ENCODE results near the gene MEIKIN.

The MEIKIN gene, protein sequence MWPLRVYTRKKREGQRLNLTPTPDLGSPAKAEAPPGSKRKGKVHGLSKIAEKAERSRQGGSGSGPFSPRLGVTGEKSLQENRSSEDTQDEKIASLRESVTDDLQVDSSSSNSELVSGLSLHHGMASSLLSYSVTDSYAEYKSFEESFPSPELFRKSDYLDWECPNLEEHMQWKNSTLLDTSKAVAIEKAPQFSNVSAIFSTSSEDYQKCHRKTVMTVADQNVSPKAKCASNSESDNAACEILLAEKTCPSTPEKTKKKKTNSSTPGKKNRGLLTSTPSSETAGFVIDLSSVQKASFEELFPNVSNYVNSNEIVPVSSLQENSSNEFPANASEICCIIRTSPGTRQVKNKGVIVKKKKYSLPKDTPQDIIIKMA

DNA sequence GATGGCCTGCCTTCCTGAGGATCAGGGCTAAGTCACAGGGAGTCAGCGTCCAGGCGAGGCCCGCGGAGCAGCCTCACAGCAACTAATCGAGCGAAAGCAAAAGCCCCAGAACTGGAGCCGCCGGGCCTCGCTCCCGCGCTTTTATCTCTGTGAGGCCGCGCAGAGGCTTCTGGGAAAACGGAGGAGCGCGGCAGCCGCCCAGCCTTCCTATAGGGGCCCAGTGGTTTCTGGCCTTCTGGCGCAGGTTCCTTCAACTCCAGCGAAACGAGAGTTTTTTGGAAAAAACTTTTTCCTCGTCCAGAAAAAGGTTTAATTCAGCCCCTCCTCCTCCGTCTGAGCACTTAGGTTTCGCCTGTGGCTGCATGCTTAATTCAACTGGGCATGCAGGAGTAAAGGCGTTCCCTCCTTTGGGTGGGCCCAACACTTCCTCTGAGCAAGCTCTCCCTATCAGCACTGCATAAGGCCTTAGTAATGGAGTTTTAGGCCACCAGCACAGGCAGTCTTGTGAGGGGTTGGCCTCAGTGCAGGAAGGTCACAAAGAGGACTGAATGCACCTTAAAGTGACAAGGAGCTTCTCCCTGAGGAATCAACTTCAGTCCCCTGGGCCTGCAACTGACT, at the start of gene MEIKIN:
Gene MEIKIN, minus strand, starts transcription at position 113 of the 618 bp plus-strand sequence. CDS start 158 bp downstream, outside the sequence.
- no peak for DNase-seq (ENCODE audit: low read depth in 3 of 3)

DNA sequence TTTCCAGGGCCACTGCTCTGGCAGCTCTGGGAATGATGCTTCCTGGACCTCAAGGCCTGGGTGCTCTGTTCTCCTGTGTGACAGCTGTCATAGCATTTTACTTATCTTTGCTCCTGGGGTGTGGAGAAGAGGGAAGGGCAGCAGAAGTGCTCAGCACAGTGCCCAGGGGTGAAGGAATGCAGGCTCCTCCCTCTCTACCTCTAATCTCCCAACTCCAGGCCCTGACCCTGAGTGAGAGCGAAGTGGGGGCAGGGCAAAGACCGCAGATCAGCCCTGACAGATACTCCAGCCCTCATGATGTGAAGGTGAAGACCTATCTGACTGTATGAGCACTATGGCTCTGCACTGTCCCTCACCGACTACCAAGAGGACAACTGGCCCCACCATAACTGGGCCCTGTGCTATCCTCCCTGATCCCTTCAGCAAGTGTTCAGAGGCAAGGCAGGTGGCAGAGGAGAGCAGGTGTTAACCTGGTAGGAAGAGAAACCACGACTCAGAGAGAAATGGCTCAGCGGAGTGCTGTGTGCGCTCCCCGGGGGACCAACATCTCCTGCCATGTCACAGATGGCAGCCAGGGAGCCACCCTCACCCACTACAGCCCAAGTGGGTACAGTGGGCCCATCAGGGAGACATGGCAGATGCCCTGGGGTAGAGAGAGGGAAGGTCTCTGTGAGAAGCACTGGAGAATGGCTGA, 49.2 kb upstream of the MEIKIN start:
- no peak for DNase-seq (ENCODE audit: low read depth in 3 of 3)

DNA sequence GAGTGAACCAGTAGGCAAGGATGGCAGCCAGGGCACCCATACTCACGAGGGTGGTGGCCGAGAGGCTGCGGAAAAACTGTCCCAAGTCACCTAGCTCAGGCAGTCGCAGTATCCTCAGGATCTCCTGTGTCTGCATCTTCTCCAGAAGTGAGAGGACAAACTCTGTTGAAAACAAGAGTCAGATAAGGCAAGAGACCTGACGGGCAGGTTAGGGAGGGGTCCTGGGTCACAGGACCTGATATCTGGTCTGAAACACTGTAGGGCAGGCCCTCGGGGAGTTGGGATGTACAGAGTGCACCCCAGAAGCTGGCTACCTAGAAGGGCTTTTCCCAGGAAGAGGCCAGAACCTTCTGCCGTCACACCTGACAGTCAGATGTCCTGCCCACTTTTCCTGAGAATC, 48.6 kb upstream of the MEIKIN start:
- no peak for DNase-seq (ENCODE audit: low read depth in 3 of 3)

DNA sequence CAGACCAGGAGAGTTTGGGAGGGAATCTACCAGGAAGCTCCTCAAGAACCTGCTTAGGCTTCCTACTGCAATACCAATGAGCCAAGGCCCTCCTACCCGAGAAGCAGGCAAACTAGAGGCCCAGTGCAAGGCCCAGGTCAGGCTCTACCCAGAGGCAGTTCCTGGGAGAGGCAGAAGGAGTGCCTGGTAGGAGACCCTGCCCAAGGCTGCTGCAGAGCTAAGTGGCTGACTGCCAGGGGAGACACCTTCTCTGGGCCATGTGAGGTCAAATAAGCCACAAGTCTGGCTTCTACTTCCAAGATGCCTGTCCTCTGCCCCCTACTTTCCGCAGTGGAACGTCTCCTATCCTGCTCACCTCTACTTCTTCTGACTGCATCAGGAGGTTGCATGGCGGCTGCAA, 48.2 kb upstream of the MEIKIN start:
- no peak for DNase-seq (ENCODE audit: low read depth in 3 of 3)

DNA sequence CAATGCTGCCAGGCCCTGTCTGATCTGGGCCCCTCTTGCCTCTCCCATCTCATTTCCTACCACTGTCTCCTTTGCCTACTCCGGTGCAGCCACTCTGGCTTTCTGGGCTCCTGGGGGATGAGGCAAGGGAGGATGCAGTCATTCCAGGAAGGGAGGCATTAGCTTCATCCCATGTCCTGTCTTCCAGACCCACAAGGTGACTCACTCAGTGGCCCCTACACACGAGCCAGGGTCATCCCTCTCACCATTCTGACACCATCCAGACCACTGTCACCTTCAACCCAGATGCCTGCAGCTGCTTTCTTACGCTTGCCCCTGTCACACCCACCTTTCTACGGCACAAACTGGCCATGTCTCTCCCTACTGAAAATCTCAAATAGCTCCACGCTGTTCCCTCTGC, 46.9 kb upstream of the MEIKIN start:
- no peak for DNase-seq (ENCODE audit: low read depth in 3 of 3)

DNA sequence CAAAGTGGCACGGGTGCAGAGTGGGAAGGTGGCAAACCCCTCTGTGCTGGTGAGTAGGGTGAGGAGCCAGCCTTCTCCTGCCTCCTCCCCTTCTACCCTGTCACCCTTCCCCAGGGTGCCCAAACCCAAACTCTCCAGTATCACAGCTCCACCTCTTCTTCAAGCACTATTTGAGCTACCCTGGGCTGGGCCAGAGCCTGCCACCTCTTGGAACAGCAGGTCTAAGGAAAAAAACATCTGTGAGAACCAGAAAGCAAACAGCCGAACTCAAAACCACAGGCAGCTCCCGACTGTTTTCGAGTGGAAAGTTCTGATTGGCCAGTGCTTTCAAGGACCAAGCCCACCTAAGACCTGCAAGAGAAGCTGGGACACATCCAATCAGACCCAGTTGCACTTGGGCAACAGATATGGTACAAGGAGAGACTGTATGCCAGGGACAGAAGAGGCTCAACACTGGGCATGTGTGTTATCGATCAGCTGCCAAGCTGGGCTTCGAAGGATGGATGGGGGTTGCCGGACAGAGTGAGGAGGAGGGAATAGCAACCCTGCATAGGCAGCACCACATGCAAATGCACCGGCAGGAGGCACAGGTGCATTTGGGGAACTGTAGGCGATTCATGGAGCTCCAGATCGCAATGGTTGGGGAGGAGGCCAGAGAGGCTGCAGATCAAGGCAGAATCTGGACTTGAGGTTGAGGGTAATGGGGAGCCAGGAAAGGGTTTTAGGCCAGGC, 46.3 kb upstream of the MEIKIN start:
- no peak for DNase-seq (ENCODE audit: low read depth in 3 of 3)

DNA sequence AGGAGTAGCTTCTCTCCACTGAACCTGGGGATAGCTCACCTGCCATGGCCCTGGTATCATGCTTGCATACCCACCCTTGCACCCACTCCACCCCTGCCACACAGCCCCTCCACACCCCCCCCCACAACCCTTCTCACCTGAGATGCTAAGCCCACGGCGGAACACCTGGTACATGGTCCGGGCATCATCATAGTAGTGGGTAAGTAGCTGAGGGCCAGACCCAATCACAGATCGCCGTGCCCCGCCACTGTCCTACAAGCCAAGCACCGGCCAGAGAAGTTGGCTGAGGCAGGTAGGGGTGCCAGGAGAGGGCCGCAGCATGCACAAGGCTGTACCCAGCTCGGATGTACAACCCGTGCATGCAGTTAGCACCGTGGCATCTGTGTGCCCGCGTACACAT, 45.3 kb upstream of the MEIKIN start:
- DNase-seq (ENCODE audit: low read depth in 3 of 3), result no peak

DNA sequence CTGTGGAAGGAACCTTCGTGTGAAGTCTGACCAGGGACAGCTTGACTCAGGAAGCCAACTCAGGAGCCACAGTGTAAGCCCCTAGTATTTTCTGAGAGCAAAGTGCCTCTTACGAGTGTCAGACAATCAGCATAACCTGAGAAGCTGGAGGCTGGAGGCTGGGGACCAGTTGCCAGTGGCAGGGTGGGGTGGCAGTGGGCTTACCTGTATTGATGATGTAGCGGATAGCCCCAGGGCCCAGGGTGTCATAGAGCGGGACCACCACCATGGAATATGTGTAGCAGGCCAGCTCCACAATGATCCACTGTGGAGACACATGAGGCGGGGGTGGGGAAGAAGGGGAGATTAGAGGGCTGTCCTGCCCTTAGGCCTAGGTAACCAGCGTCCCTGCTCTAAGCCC, 43.1 kb upstream of the MEIKIN start:
- DNase-seq (ENCODE audit: low read depth in 3 of 3), result no peak

DNA sequence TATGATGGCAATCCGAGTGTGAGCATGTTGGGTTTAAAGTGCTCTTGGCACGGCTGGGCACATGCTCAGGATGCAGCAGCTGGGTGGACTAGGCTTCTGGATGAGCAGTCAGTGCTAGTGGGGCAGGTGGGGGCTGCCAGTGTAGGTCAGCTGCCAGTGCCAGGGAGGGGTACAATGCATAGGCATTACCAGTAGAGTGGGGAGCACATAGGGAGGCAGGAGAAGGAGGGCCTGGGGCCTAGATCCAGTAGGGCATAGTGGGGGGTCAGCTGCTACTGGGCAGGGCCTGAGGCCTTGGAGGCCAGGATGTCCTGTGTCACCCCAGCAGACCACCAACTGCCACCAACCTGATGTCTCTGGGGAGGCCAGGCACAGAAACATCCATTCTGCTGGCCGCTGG, 41.8 kb upstream of the MEIKIN start:
- DNase-seq (ENCODE audit: low read depth in 3 of 3), result no peak

DNA sequence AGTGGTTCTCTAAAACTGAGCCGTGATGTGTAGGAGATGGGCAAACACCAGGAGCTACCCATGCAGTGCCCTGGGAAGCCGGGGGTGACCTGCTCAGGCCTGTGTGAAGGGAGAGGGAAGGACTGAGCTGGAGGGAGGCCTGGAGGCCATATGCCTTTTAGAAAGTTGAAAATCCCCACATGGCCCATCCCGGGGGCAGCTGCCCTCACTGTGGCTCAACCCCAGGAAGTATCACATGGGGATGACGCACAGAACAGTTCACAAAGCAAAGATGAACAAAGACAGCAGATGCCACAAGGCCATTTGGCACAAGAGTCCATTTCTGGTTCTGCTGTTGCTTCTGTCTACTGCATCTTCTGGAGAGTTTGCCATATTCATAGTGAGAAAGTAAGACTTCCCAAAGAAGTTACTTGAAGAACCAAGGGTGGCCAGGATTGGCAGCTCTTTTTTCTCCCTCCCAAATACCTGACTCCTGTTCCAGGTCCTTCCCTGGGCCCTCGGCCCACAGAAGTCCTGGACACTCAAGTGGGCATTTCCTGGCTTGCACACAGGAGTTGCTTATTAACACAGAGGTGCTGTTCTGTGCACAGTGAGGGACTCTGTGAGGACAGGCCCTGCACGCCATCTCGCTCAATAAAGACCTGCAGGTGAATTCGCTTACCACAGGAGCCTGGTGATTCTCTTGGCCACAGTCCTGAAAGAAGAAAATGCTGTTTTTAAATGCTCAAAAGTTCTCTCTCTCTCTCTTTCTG, 40.9 kb upstream of the MEIKIN start:
- DNase-seq (ENCODE audit: low read depth in 3 of 3), result no peak

DNA sequence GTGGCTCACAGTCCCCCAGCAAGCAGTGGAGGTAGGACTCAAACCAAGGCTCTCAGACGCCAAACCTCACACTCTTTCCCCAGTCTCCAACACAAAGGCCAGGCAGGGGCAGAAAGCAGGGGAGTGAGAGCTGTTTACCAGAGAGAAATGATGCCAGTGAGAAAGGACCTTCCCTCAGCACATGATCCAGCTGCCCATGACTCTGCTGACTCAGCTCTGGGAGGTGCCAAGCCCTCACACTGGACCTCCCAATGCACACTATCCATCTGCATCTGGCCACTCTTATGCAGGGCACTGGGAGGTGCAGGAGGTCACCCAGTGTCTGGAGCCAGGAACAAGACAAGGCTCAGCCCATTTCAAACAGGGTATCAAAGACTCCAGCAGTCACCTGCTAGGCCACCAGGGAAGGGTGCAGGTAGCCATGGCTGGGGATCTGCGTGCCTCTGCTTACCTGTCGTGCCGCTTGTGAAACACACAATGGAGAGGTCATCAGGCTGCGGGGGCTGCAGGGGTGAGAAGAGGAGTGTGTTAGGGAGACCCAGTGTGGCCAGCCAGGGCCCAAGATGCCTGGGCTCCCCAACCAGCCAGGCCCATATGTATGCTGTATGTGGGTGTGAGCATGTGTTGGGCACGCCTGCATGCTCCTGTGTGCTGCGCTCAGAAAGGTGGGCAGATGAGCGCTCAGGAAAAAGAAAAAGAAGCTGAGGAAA, 39.6 kb upstream of the MEIKIN start:
- DNase-seq (ENCODE audit: low read depth in 3 of 3), result no peak

DNA sequence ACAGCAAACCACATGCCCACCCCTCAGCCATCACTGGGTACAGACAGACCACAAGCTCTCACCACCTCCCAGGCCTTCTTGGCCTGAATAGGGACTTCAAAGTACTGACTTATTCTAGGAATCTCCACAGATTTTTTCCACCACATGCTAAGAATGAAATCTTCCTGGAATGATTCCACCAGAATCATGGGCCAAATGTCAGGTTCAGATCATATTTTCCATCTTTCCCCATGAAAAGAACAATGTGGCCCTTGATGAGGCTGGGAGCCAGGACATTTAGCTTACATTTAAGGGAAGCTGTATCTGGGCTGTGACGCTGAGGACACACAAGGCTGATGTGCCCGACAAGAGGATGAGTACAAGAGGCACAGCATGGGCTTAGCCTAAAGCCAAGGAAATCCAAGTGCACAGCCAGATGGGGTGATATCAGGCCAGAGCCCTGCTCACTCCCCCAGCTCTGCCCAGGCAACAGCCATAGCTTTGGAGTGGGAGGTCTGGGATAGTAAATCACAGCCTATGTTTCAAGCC, 37.8 kb upstream of the MEIKIN start:
- DNase-seq (ENCODE audit: low read depth in 3 of 3), result no peak

DNA sequence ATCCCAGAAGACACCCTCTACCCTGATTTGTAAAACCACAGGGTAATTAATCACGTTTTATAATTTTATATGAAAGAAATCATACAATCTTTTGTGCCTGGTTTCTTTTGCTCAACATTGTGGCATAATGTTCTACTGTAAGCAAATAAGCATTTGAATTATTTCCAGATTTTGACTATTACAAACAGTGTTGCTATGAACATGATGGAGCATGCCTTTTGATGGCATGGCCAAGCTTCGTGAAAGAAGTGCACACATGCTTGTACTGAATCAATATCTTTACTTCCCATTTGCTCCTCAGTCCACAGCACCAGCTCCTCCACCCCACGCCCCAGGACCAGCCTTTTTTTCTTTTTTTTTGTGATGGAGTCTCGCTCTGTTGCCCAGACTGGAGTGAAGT, 36.1 kb upstream of the MEIKIN start:
- DNase-seq (ENCODE audit: low read depth in 3 of 3), result no peak

DNA sequence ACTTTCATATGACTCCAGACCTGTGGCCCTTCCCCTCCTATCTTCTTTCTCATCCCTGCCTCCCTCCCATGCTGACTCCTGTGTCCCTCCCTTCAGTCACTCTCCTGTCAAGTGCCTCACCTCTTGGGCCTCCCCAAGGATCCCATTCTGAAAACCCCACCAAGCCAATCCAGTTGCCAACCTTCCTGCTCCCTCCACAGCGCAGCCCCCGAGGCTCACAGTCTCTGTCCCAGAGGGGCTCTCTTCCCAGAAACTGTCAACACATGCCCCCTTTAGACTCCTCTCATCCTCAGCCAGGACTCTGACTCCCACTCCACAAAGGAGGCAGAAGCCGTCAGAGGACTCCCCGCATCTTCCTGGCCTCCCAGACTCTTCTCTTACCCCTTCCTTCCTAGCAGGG, 35.2 kb upstream of the MEIKIN start:
- no peak for DNase-seq (ENCODE audit: low read depth in 3 of 3)

DNA sequence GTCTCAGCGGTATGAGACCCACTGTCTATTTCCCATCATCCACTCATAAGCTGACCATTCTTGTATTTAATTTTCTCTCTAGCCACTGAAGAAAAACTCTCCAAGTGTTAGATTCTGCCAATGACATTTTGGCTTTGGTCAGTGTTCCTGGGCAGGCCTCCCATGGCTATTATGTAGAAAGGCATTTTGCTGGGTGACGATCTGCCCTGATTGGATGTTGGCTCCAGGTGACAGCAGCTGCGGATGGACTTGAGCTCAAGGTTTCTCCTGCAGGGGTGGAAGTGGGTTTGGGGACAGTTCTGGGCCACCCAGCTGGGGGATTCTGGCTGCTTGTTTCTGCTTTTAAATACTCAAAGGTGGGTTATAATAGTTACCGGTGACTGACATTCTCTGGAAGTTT, 34.4 kb upstream of the MEIKIN start:
- no peak for DNase-seq (ENCODE audit: low read depth in 3 of 3)

DNA sequence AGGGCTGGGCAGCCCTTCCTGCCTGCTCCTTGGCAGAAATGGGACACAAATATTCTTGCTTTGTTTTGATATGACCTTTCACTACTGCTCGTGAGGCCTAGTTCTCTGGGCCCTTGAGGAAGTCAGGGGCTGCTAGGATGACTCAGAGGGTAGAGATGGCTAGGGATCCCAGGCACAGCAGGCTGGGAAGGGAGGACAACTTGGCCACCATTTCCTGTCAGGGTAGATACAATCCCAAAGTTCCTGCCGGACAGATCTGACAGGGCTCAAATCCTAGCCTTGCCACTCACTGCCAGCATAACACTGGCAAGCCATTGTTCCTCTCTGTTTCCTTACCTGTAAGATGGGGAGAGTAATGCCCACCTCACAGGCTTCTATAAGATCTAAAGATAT, 31.7 kb upstream of the MEIKIN start:
- DNase-seq (ENCODE audit: low read depth in 3 of 3), result no peak

DNA sequence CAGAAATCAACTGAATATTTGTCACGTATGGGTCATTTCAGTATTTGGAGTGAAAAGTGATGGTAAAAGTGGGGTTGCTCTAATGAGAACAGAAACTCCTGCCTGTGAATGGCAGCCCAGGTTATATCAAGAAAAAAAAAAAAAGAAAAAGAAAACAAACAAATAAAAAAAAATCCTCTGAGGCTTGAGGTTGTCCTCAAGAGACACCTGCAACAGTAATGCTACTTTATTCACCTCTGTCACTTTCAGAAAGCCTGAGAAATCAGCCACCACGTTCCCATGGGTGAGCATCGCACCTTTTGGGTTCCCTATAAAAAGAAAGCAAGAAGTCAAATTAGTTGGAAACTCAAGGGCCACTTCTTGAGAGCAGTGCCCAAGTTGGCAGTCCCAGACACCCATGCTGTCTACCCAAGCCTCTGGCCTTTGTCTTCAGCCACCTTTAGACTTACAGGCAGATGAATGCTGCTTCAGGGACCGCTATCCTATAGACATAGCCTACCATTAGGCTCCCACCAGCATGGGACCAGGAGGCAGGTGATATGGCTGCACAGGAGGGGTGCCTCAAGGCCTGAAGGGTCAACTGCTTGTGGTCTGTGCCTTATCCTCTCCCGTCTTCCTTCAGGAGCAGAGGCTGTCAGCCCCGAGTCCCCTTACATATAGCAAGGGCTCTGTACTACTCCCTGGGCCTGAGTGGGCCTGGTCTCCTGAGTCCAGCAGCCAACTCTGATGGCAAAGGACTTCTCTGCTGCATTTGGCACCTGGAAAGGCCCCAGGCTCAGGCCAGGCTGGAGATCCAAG, 31.1 kb upstream of the MEIKIN start:
- no peak for DNase-seq (ENCODE audit: low read depth in 3 of 3)

DNA sequence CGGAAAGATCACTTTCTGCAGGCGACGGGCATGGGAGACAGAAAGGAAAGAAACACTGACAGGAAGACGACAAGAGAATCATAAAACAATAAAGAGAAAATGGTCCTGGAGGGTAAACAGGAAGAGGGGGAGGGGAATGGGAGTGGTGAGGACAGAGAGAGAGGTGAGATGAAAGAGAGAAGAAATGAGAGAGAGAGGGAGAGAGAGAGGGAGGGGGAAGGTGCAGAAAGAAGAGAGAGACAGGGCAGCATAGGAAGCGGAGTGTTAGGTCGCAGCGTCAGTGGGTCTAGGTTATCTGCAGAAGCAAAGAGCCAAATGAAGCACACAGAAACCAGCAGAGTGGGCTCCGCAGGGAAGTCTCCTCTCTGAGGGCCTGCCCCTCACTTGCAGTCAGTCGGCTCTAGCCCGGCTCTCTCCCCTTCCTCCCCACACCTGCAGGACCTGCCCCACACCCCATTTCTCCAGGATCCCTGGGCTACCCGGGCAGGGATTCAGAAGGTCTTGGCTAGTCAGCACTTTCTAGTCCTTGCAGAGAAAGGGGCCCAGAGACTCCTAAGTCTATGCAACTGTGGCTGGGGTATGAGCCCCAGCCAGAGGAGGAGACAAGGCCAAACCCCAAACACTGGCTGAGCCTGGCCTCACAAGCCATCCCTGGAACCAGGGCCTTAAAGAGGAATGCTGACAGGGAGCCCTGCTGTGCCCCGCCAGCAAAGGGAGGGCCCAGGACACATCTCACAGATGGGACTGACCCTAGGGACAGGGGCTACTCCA, 29.7 kb upstream of the MEIKIN start:
- DNase-seq (ENCODE audit: low read depth in 3 of 3), result no peak

DNA sequence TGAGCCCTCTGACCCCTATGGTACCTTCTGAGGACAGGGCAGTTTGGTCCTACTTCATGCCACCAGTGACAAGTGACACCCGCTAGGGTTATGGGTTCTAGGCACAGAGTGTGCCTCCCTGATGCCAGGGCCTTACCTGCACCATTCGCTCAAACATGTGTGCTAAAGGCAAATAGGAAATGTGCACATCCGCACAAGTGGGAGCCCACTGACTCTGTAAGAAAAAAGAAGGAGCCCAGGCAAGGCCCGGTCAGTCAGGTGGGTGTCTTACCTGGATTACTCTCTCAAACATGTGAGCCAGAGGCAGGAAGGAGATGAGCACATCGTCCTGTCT, 29.1 kb upstream of the MEIKIN start:
- no peak for DNase-seq (ENCODE audit: low read depth in 3 of 3)
